Stomach (tissue), 4 donors: Measurements from ENCODE around the gene RALY.

Experiments used
- CTCF ChIP-seq, 7 experiments: fragments of 450-650 bp in 4 of 7; fragments of 200-600 bp in 3 of 7; sonication (generic) in 3 of 7; IDR thresholded peaks; one replicate each; pipeline ENCODE4 v1.5.1; 2016 to 2019; ENCODE audit warnings: antibody characterized with exemption in 7 of 7, control low read depth in 2 of 7, mild to moderate bottlenecking in 1 of 7
- EP300 ChIP-seq: sonication (generic); formaldehyde crosslinking; IDR thresholded peaks from one replicate; pipeline ENCODE4 v1.6.1; 2017; ENCODE audit warnings: antibody characterized with exemption
- POLR2A ChIP-seq, 4 donors: fragments of 450-650 bp; IDR thresholded peaks; one replicate each; pipeline ENCODE4 v1.6.1; 2016; ENCODE audit warnings: antibody characterized with exemption in 4 of 4, control low read depth in 2 of 4, mild to moderate bottlenecking in 1 of 4, moderate library complexity in 1 of 4
- POLR2AphosphoS5 ChIP-seq, 3 donors: sonication (generic); formaldehyde crosslinking; IDR thresholded peaks; one replicate each; pipeline ENCODE4 v1.6.1; 2016; ENCODE audit warnings: antibody characterized with exemption in 3 of 3

GRCh38 chr20:34013554-34013953 is 19.8 kb downstream of the RALY start:
- no peak for TF ChIP-seq CTCF (IDR thresholded peaks at IDR 0.05)
- no peak for TF ChIP-seq POLR2AphosphoS5 (IDR thresholded peaks at IDR 0.05)
- no peak for TF ChIP-seq POLR2A (IDR thresholded peaks at IDR 0.05)
- no peak for TF ChIP-seq EP300
